ENCODE measurements around the gene CNFN.
A peak's percentile ranks its signal among the peaks of the same experiment; 100 is the strongest.

The CNFN gene

GRCh38 chr19:42407816-42408175, 17.7 kb upstream of the CNFN start:
- no peak for DNase-seq

- no peak for DNase-seq
Measured at GRCh38 chr19:42407085-42407815, 17.2 kb upstream of the CNFN start.

DNA sequence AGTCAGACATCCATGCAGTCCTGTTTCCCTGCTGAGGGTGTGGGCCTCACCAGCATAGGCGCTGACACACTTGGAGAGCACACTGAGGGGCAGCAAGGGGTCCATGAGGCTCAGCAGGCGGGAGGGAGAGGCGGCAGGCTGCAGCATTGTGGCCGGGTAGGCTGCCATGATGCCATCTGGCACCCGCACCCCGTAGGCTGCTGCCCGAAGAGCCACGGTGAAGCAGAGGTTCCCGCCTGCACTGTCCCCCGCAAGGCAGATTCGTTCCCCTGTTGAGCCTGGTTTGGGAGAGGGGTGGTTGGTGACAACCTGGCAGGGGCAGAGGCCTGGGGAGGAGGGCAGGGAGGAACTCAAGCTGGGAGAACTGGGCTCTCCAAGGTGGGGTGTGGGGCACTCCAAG, 16.0 kb upstream of the CNFN start:
- no peak for DNase-seq

DNA sequence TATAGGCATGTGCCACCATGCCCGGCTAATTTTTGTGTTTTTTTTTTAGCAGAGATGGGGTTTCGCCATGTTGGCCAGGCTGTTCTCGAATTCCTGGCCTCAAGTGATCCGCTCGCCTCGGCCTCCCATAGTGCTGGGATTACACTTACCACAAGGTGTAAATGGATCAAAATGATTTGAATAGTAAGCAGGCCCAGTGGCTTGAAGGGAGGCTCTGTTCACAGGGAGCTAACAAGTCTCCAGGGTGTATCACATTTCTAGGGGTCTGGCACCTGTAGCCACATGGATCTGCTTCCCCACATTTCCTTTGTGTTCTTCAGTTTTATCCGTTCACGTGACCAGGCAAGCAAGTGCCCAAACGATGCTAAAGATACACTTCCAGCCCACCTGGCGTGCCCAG, 13.5 kb upstream of the CNFN start:
- no peak for DNase-seq

DNA sequence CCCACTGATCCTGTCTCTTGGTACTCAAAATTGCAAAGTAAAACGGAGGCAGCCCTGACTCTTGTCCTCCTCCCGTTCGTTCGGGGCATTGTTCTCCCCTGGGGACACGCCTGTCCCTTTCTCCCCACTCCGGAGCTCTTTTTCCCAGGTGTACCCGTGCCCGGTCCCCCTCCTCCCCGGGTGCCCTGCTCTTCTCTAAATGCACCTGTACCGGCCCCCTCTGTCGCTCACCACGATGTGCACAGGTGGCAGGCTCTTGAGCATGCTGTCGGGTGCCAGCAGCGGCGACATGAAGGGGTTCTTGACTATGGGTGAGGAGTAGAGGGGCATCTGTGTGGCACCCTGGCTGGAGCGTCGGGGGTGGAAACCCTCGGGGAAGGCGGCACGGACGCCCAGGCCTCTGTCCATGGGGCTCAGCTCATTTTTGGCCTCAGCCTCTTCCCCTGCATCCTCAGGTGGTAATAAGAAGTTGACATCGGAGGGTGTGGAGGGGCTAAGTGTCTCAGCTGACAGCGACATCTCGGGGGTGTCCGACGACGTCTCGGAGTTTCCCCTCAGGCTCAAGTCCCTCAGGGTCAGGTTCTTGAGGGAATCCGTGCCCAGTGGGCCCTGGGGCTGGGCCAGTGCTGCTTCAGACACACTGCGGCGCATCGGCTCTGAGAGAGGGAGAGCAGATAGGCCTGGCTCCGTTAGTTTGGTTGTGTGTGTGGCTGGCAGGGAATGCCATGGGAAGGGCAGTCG, 12.4 kb upstream of the CNFN start:
- peak; percentile 45 for DNase-seq

DNA sequence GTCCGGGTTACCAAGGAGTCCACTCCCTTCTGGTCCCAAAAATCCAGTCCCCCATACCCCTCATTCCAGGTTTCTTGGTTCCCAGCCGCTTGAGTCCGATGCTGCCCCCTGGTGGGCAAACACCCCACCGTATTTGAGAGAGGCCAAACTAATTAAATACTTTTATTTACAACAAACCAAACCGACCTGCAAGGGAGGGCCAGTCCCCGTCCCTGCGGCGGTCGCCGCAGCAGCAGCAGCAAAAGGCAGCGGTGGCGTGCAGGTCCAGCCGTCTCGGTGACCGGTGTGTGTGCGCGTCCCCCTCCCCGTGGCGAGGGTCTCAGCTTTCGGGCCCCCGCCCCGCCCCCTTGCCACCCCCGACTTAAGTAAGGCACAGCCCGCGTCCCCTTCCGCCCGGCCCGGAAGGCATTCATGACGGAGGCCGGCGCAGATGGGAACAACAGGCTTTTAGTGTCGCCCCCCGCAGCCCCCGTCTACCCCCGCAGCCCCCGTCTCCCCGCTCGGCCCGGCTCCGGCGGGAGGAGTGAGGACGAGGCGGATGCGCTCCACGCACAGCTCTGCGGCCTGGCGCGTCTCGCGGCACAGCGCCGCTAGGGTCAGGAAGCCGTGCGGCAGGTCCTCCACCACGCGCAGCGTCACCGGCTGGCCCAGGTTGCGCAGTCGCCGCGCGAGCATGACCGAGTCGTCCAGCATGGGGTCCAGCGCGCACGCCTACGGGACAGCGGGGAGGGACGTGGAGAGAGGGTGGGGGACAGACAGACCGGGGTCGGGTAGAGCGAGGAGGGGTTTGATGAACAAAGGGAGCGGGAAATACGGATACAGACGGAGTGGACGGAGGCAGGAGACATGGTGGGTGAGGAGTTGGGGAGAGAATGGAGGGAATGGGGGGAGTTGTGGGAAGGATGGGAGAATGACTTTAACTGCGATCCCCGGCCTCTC, 11.5 kb upstream of the CNFN start:
- DNase-seq: peak; percentile 76

DNA sequence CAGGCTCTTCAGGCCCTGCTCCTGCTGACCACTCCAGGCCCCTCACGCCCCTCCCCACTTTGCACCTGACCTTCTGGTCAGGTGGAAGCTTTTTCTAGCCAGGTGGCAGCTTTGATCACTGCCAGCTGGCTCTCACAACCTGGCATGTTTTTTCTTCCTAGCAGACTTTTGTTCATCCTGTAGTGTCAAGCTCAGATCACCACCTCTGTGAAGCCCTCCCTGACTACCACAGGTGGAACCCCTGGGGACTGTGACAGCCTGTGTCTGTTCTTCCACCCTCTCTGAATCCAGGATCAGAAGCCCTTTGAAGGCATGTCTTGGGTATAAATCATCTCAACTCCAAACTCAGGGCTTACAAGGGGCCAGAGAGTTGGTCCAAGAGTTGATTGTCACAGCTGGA, 10.3 kb upstream of the CNFN start:
- no peak for DNase-seq

DNA sequence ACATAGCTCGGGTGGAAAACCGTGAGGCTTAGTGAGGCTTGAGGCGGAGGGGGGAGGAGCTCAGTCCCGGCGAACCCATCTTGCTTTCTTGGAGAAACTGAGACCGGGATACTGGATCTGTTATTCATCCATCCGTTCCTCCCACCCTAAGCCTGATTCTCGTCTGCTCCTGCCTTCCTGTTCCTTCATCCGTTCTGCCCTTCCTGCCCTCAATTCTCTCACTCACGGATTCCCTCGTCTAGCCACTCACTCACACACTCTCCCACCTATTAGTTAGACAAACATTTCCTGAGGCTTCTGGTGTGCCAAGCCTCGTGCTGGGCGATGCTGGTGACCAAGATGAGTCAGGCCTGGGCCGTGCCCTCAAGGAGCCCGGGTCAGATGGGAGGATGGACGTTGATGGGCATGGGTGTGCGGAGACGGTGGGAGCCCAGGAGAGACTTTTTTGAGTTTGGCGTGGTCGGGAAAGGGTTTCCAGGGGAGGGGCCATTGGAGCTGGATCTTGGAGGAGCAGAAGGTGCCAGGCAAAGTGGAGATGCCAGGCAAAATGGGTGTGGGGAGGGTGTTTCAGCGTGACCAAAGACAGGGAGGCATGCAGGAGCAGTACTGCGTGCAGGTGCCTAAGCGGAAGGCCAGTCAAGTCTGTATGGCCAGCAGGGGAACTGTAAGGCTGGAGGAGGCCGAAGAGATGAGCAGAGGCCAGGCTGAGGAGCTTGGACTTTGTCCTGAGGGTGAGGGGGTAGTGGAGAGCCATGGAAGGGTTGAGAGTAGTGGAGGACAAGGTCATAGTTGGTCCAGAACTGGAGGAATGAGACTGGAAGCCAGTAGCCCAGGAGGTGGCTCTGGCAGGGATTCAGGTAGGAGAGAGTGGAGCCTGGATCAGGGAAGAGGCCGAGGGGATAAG, 7.4 kb upstream of the CNFN start:
- DNase-seq: no peak

- DNase-seq: peak; percentile 98
Measured at GRCh38 chr19:42396381-42397262, 6.5 kb upstream of the CNFN start.

DNA sequence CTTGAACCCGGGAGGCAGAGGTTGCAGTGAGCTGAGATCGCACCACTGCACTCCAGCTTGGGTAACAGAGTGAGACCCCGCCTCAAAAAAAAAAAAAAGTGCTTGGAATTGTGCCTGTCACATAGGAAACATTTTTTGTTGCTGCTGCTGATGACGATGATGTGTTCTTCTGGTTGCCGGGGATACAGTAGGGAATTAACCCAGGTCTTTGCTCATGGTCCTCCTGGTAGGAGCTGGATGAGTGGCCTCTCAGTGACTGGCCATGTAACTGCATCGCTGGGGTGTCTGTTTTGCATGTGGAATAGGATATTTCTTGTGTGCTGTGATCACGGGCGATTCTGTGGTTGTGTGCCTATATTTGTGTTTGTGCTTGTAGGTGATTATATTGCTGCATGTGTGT, 4.7 kb upstream of the CNFN start:
- no peak for DNase-seq

DNA sequence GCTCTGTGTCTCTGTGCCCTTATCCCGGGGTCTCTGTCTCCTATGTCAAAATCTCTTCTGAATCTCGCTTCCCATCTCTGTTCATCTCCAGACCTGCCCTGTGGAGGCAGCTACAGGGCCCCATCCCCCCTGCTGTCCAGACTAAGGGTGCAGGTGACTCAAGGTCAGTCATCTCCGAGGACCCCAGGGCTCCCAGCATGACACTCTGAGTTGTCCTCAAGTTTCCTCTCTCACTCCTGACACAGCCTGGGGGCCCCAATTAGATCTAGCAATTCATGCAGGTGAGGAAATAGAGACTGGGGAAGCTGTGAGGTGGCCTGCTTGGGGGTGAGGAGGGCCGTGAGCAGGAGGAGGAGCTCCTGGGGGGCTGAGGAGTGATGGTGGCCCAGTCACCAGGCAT, 2.1 kb upstream of the CNFN start:
- DNase-seq: no peak

DNA sequence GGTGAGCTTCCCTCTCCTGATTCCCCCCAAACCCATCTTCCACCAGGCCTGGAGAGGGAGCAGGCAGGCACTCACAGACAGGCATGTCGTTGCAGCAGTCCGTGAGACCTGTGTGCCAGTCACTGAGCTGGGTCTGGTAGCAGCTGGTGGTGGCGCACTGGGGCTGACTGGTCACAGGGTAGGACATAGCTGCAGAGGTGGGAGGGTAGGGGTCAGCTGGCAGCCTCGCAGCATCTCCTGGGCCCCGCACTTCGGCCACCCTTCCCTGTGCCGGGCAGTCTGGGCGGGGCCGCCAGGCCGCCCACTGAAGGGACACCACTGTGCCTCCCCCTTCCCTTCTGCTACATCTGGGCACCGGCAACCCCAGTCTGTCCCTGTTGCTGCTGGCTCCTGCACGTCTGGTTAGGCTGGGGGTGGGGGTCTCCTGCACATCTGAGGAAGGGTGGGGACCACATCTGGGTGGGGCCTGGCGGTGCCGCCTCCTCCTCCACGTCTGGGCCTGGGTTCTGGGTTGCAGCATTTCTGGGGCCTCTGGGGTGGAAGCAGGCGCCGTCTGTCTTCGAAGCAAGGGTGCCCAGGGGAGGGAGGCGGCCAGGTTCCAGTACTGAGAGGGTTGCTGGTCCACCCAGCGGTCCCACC, 1.1 kb downstream of the CNFN start:
- no peak for DNase-seq

DNA sequence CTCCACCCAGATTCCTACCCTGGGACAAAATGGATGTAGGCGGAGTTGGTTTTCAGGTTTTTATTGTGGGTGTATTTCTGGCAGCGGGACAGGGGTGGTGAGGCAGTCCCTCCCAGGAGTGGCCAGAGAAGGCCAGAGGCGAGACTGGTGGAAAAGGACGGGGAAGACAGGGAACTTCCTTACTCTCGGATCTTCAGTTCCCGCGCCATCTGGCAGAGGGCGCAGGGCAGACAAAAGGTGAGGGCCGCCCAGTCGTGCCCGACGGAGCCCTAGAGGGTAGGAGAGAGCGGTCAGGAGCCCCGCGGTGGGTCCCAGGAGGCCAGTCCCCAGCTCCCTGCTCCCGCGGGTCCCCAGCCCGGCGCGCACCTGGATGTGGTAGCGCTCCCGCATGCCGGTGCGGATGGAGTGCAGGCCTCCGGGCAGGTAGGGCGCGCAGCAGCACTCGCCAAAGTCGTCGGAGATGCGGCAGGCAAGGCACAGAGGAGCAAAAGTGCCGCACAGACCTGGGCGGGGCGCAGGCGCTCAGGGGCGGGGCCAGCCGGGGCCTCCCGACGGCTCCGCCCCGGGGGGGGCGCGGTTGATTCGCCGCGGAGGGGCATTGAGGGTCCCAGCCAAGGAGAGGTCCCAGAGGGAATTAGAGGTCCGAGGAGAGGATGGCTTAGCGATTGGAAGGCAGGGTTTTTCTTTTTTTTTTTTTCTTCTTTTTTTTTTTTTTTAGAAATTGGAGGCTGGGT, 3.0 kb downstream of the CNFN start:
- DNase-seq: peak; percentile 79

DNA sequence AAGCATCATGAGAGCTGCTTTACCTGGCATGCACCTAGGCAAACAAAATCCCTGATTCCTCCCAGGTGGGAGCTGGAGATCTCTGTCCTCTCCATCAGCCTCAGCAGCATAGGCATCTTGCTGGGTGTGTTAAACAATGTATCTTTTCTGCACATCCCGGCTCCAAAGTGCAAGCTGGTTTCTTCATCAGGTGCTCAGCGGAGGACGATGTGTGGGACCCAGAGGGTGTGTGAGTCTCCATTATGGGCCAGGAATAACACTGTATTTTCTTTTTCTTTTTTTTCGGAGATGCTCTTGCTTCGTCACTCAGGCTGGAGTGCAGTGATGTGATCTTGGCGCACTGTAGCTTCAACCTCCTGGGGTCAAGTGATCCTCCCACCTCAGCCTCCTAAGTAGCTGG, 9.9 kb downstream of the CNFN start:
- DNase-seq: no peak

DNA sequence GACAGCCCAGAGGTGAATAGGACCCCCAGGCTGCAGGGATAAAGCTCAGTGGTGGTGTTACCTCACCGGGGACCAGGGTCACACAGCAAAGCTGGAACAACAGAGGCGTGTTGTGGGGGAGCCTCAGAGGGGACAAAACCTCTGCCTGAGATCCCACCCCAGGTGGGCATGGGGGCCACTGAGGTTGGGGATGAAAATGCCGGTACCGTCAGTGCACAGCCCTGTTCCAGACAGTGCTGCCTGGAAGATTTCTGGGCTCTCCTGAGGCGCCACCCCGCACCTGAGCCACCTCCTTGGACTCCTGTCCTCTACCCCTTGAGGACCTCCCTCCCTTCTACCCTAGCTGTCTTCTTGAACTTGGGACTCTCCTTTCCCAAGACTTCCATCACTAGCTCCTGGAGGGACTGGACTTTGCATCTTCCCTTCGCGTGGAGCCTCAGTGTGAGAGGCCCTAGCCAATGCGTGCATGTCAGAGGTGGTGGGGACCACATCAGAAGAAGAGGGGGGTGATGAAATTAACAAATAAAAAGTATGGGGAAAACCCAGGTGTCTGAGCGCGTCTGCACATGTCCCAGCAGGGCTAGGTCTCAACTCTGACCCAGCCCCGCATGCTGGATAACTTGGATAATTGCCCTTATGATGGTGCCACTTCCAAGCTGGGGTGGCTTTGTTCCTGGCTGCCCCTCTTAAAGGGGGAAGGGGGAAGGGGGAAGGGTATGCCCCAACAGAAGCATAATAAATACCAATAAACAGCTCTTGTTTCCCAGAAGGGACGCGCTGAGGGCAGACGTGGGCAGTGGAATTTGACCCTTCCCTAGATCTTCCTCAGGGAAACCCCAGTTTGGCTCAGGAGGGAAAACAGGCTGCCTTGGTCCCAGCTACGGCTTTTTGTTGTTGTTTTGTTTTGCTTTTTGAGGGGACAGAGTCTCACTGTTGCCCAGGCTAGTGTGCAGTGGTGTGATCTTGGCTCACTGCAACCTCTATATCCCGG, 11.6 kb downstream of the CNFN start:
- no peak for DNase-seq

- no peak for DNase-seq
Measured at GRCh38 chr19:42376177-42376555, 13.9 kb downstream of the CNFN start.

DNA sequence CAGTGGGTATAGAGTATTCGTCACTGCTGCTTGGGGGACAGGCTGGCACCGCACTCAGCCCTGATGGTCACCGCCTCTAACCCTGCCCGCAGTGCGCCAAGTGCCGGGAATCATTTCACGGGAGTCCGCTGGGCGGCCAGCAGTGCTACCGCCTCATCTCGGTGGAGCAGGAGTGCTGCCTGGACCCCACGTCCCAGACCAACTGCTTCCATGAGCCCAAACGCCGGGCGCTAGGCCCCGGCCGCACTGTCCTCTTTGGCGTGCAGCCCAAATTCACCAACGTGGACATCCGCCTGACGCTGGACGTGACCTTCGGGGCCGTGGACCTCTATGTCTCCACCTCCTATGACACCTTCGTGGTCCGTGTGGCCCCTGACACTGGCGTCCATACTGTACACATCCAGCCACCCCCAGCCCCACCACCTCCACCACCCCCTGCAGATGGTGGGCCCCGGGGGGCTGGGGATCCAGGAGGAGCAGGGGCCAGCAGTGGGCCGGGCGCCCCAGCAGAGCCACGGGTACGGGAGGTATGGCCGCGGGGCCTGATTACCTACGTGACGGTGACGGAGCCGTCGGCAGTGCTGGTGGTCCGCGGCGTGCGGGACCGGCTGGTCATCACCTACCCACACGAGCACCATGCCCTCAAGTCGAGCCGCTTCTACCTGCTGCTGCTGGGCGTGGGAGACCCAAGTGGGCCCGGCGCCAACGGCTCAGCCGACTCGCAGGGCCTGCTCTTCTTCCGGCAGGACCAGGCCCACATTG, 14.5 kb downstream of the CNFN start:
- no peak for DNase-seq

DNA sequence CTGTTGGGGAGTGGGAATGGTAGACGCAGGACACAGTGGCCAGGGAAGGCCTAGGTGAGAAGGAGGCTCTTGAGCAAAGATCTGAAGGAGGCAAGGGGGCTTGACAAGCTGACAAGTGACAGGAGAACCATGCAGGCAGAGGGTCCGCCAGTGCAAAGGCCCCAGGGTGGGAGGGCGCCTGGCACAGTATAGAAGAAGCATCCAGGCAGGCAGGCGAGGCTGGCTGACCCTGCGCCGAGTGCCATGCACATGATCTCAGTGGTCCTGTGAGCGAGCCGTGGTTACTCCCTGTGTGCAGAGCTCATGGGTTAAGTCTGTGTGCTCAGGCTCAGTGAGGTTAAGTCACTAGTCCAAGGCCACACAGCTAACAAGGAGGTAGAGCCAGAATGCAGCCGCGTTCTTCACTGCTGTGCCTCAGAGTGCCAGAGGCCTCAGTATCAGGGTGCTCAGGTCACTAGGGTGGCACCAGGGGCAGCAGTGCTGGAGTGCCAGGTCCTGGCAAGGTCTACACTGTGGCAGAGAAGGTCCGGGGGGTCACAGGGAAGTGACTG, 15.2 kb downstream of the CNFN start:
- DNase-seq: no peak
